WTC11 (cell line): ENCODE measurements around the gene PFKFB4. TPM values are rescaled to one million over a fixed set of nuclear protein-coding genes. Genes with fewer than 3 reads are reported as not detected.

Experiments used
- ATAC-seq: fragments of 200-7000 bp; cut with Tn5 transposase; 2 replicates; pipeline ENCODE4 v1.10.0; 2021; ENCODE audit warnings: mild to moderate bottlenecking, moderate library complexity
- CTCF ChIA-PET: fragments of 300-600 bp; sonication (Branson Sonifier 250); formaldehyde crosslinking; loops from one replicate; lab custom pipeline; 2021; ENCODE audit warnings: antibody characterized with exemption; lab: Charles Lee
- POLR2A ChIA-PET: fragments of 350-600 bp; sonication (Branson Sonifier 250); formaldehyde crosslinking; loops from one replicate; lab custom pipeline; 2021; ENCODE audit warnings: antibody characterized with exemption; lab: Charles Lee
- DNase-seq: peaks from one replicate; pipeline ENCODE4 v3.0.0; 2021; ENCODE audit warnings: low spot score
- H3K27ac Mint-ChIP-seq: 2 replicates; pipeline ENCODE4 v1.8.0; 2021; ENCODE audit warnings: mixed read lengths
- H3K27me3 Mint-ChIP-seq: 2 replicates; pipeline ENCODE4 v1.8.0; 2021; ENCODE audit warnings: low read depth, mild to moderate bottlenecking, moderate library complexity, mixed read lengths
- H3K36me3 Mint-ChIP-seq: 2 replicates; pipeline ENCODE4 v1.8.0; 2021; ENCODE audit warnings: mixed read lengths
- H3K4me1 Mint-ChIP-seq: 2 replicates; pipeline ENCODE4 v1.8.0; 2022; ENCODE audit warnings: mixed read lengths
- H3K4me3 Mint-ChIP-seq: 2 replicates; pipeline ENCODE4 v1.8.0; 2021; ENCODE audit warnings: mild to moderate bottlenecking, moderate library complexity, mixed read lengths
- H3K9me3 Mint-ChIP-seq: 2 replicates; pipeline ENCODE4 v1.8.0; 2021; ENCODE audit warnings: mixed read lengths
- CDX4 ChIP-seq: fragments of 250-450 bp; sonication (Bioruptor Pico); IDR thresholded peaks from 2 replicates; pipeline ENCODE4 v1.9.0; 2021; ENCODE audit warnings: moderate library complexity, mild to moderate bottlenecking, inconsistent platforms, borderline replicate concordance
- FOXP1 ChIP-seq: sonication (generic); formaldehyde crosslinking; IDR thresholded peaks from 2 replicates; pipeline ENCODE4 v1.8.0; 2022; ENCODE audit warnings: missing genetic modification reagents, mild to moderate bottlenecking, moderate library complexity, borderline replicate concordance
- GTF2I ChIP-seq: fragments of 250-450 bp; sonication (Bioruptor Pico); conservative IDR thresholded peaks from 2 replicates; pipeline ENCODE4 v1.4.0; 2021; ENCODE audit warnings: mild to moderate bottlenecking
- NR2C2 ChIP-seq: sonication (generic); formaldehyde crosslinking; IDR thresholded peaks from 2 replicates; pipeline ENCODE4 v1.8.0; 2022; ENCODE audit warnings: mild to moderate bottlenecking, missing genetic modification reagents
- RORB ChIP-seq: fragments of 250-450 bp; sonication (Bioruptor Pico); IDR thresholded peaks from 2 replicates; pipeline ENCODE4 v1.9.0; 2021; ENCODE audit warnings: mild to moderate bottlenecking
- SMAD4 ChIP-seq: sonication (generic); formaldehyde crosslinking; IDR thresholded peaks from 2 replicates; pipeline ENCODE4 v1.8.0; 2022; ENCODE audit warnings: mild to moderate bottlenecking, missing genetic modification reagents
- ZNF121 ChIP-seq: sonication (generic); formaldehyde crosslinking; IDR thresholded peaks from 2 replicates; pipeline ENCODE4 v1.8.0; 2023; ENCODE audit warnings: missing genetic modification reagents
- ZNF138 ChIP-seq: sonication (generic); formaldehyde crosslinking; conservative IDR thresholded peaks from 2 replicates; pipeline ENCODE4 v1.8.1; 2022; ENCODE audit warnings: mild to moderate bottlenecking, moderate library complexity, missing genetic modification reagents
- ZNF317 ChIP-seq: sonication (generic); formaldehyde crosslinking; IDR thresholded peaks from 2 replicates; pipeline ENCODE4 v1.8.1; 2023; ENCODE audit warnings: low read depth, mild to moderate bottlenecking, moderate library complexity, missing genetic modification reagents, borderline replicate concordance
- ZNF416 ChIP-seq: fragments of 250-450 bp; sonication (Bioruptor Pico); IDR thresholded peaks from 2 replicates; pipeline ENCODE4 v1.9.0; 2021; ENCODE audit warnings: mild to moderate bottlenecking, inconsistent platforms
- total RNA-seq: library from RNA; stranded (reverse); gene quantifications from 3 replicates; pipeline ENCODE4 v1.2.3, GENCODE V29; 2021
- TF ChIP-seq, protein P1 (sequence below): sonication (generic); formaldehyde crosslinking; IDR thresholded peaks from 2 replicates; pipeline ENCODE4 v1.8.1; 2023; ENCODE audit warnings: mild to moderate bottlenecking, missing genetic modification reagents
- TF ChIP-seq, protein P2 (sequence below): sonication (generic); formaldehyde crosslinking; conservative IDR thresholded peaks from 2 replicates; pipeline ENCODE4 v1.8.1; 2023; ENCODE audit warnings: mild to moderate bottlenecking, low read depth, missing genetic modification reagents, moderate library complexity
- TF ChIP-seq, protein P3 (sequence below): sonication (generic); formaldehyde crosslinking; IDR thresholded peaks from 2 replicates; pipeline ENCODE4 v1.8.0; 2022; ENCODE audit warnings: missing genetic modification reagents
- TF ChIP-seq, protein P4 (sequence below): sonication (generic); formaldehyde crosslinking; IDR thresholded peaks from 2 replicates; pipeline ENCODE4 v1.8.1; 2023; ENCODE audit warnings: mild to moderate bottlenecking, missing genetic modification reagents, borderline replicate concordance
- TF ChIP-seq, protein P5 (sequence below): sonication (generic); formaldehyde crosslinking; IDR thresholded peaks from 2 replicates; pipeline ENCODE4 v1.8.0; 2022; ENCODE audit warnings: mild to moderate bottlenecking, missing genetic modification reagents
- TF ChIP-seq, protein P6 (sequence below): sonication (generic); formaldehyde crosslinking; IDR thresholded peaks from 2 replicates; pipeline ENCODE4 v1.8.0; 2022; ENCODE audit warnings: mild to moderate bottlenecking, missing genetic modification reagents

The PFKFB4 gene
- total RNA-seq, 1 experiment from 2014 or later, result 18.0 TPM

GRCh38 chr3:48591886-48592518, 35.4 kb upstream of the PFKFB4 start:
- TF ChIP-seq NR2C2 (CRISPR knock-in tag), result no peak
- TF ChIP-seq, protein P1, sequence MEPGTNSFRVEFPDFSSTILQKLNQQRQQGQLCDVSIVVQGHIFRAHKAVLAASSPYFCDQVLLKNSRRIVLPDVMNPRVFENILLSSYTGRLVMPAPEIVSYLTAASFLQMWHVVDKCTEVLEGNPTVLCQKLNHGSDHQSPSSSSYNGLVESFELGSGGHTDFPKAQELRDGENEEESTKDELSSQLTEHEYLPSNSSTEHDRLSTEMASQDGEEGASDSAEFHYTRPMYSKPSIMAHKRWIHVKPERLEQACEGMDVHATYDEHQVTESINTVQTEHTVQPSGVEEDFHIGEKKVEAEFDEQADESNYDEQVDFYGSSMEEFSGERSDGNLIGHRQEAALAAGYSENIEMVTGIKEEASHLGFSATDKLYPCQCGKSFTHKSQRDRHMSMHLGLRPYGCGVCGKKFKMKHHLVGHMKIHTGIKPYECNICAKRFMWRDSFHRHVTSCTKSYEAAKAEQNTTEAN (CRISPR knock-in tag), result no peak
- TF ChIP-seq ZNF138 (CRISPR knock-in tag), result no peak
- no peak for TF ChIP-seq GTF2I (CRISPR knock-in tag)
- TF ChIP-seq ZNF317 (CRISPR knock-in tag), result no peak
- TF ChIP-seq, protein P2, sequence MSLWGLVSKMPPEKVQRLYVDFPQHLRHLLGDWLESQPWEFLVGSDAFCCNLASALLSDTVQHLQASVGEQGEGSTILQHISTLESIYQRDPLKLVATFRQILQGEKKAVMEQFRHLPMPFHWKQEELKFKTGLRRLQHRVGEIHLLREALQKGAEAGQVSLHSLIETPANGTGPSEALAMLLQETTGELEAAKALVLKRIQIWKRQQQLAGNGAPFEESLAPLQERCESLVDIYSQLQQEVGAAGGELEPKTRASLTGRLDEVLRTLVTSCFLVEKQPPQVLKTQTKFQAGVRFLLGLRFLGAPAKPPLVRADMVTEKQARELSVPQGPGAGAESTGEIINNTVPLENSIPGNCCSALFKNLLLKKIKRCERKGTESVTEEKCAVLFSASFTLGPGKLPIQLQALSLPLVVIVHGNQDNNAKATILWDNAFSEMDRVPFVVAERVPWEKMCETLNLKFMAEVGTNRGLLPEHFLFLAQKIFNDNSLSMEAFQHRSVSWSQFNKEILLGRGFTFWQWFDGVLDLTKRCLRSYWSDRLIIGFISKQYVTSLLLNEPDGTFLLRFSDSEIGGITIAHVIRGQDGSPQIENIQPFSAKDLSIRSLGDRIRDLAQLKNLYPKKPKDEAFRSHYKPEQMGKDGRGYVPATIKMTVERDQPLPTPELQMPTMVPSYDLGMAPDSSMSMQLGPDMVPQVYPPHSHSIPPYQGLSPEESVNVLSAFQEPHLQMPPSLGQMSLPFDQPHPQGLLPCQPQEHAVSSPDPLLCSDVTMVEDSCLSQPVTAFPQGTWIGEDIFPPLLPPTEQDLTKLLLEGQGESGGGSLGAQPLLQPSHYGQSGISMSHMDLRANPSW (CRISPR knock-in tag), result no peak
- TF ChIP-seq, protein P3, sequence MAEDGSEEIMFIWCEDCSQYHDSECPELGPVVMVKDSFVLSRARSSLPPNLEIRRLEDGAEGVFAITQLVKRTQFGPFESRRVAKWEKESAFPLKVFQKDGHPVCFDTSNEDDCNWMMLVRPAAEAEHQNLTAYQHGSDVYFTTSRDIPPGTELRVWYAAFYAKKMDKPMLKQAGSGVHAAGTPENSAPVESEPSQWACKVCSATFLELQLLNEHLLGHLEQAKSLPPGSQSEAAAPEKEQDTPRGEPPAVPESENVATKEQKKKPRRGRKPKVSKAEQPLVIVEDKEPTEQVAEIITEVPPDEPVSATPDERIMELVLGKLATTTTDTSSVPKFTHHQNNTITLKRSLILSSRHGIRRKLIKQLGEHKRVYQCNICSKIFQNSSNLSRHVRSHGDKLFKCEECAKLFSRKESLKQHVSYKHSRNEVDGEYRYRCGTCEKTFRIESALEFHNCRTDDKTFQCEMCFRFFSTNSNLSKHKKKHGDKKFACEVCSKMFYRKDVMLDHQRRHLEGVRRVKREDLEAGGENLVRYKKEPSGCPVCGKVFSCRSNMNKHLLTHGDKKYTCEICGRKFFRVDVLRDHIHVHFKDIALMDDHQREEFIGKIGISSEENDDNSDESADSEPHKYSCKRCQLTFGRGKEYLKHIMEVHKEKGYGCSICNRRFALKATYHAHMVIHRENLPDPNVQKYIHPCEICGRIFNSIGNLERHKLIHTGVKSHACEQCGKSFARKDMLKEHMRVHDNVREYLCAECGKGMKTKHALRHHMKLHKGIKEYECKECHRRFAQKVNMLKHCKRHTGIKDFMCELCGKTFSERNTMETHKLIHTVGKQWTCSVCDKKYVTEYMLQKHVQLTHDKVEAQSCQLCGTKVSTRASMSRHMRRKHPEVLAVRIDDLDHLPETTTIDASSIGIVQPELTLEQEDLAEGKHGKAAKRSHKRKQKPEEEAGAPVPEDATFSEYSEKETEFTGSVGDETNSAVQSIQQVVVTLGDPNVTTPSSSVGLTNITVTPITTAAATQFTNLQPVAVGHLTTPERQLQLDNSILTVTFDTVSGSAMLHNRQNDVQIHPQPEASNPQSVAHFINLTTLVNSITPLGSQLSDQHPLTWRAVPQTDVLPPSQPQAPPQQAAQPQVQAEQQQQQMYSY (CRISPR knock-in tag), result no peak
- TF ChIP-seq ZNF416, result no peak
- TF ChIP-seq RORB (CRISPR knock-in tag), result no peak
- TF ChIP-seq SMAD4 (CRISPR knock-in tag), result no peak
- no peak for TF ChIP-seq FOXP1
- peaks cover 23% of the 10 kb centered on the region for H3K4me1 Mint-ChIP-seq
- CTCF ChIA-PET, result interaction anchor here (1.5 kb wide), 1 partner anchor 156 kb away, joined by 3 read pairs; no protein-coding TSS in a partner anchor
- H3K36me3 Mint-ChIP-seq, result no peaks in the 10 kb centered on the region
- POLR2A ChIA-PET, result no interaction called here
- H3K9me3 Mint-ChIP-seq, result no peaks in the 10 kb centered on the region
- ATAC-seq (no peak), DNase-seq (no peak)
- H3K4me3 Mint-ChIP-seq, result no peak overlapping the region
- H3K27ac Mint-ChIP-seq, result no peak overlapping the region
- H3K27me3 Mint-ChIP-seq, result no peaks in the 10 kb centered on the region; the same call in 1 of the 2 replicates

DNA sequence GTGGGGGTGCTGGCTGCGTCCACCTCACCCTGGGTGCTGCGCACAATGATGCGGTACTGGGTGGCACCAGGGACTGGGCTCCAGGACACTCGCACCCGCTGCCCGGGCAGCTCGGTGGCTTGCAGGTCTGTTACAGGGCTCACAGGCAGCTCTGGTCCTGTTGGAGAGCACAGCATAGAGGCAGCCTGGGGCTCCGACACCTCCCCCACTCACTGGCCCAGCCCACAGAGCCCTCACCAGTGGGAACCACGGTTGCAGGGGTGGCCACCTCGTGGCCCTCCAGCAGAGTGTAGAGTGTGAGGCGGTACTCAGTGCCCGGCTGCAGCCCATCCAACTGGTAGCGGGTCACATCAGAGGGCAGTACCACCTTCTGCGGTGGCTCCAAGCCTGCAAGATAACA, 34.8 kb upstream of the PFKFB4 start:
- no peak overlapping the region for H3K4me3 Mint-ChIP-seq
- POLR2A ChIA-PET, result no interaction called here

More for the DNA sequence above, 34.8 kb upstream of the PFKFB4 start:
- no peaks in the 10 kb centered on the region for H3K36me3 Mint-ChIP-seq
- peaks cover 23% of the 10 kb centered on the region for H3K4me1 Mint-ChIP-seq
- no peaks in the 10 kb centered on the region; the same call in 1 of the 2 replicates for H3K27me3 Mint-ChIP-seq
- no peak overlapping the region for H3K27ac Mint-ChIP-seq
- TF ChIP-seq, protein P4, sequence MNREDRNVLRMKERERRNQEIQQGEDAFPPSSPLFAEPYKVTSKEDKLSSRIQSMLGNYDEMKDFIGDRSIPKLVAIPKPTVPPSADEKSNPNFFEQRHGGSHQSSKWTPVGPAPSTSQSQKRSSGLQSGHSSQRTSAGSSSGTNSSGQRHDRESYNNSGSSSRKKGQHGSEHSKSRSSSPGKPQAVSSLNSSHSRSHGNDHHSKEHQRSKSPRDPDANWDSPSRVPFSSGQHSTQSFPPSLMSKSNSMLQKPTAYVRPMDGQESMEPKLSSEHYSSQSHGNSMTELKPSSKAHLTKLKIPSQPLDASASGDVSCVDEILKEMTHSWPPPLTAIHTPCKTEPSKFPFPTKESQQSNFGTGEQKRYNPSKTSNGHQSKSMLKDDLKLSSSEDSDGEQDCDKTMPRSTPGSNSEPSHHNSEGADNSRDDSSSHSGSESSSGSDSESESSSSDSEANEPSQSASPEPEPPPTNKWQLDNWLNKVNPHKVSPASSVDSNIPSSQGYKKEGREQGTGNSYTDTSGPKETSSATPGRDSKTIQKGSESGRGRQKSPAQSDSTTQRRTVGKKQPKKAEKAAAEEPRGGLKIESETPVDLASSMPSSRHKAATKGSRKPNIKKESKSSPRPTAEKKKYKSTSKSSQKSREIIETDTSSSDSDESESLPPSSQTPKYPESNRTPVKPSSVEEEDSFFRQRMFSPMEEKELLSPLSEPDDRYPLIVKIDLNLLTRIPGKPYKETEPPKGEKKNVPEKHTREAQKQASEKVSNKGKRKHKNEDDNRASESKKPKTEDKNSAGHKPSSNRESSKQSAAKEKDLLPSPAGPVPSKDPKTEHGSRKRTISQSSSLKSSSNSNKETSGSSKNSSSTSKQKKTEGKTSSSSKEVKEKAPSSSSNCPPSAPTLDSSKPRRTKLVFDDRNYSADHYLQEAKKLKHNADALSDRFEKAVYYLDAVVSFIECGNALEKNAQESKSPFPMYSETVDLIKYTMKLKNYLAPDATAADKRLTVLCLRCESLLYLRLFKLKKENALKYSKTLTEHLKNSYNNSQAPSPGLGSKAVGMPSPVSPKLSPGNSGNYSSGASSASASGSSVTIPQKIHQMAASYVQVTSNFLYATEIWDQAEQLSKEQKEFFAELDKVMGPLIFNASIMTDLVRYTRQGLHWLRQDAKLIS (CRISPR knock-in tag), result no peak
- TF ChIP-seq ZNF121 (no peak), NR2C2 (CRISPR knock-in tag) (no peak), CDX4 (CRISPR knock-in tag) (no peak)
- TF ChIP-seq, protein P5, sequence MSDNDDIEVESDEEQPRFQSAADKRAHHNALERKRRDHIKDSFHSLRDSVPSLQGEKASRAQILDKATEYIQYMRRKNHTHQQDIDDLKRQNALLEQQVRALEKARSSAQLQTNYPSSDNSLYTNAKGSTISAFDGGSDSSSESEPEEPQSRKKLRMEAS (CRISPR knock-in tag), result no peak
- TF ChIP-seq, protein P6, sequence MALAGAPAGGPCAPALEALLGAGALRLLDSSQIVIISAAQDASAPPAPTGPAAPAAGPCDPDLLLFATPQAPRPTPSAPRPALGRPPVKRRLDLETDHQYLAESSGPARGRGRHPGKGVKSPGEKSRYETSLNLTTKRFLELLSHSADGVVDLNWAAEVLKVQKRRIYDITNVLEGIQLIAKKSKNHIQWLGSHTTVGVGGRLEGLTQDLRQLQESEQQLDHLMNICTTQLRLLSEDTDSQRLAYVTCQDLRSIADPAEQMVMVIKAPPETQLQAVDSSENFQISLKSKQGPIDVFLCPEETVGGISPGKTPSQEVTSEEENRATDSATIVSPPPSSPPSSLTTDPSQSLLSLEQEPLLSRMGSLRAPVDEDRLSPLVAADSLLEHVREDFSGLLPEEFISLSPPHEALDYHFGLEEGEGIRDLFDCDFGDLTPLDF (CRISPR knock-in tag), result no peak
- CTCF ChIA-PET, result no interaction called here
- DNase-seq (no peak), ATAC-seq (no peak)
- no peaks in the 10 kb centered on the region for H3K9me3 Mint-ChIP-seq
